SK-N-MC (cell line): ENCODE results near the gene POMT1.

Source experiments
- DNase-seq: peaks from one replicate; pipeline ENCODE4 v3.0.0-alpha.2; 2011; ENCODE audit warnings: low read depth, low spot score
- H3K27ac ChIP-seq: fragments of 200-600 bp; sonication (generic); 2 replicates; pipeline ENCODE4 v1.5.1; 2016; ENCODE audit warnings: mixed run types
- H3K36me3 ChIP-seq: fragments of 200-600 bp; sonication (generic); 2 replicates; pipeline ENCODE4 v1.6.1; 2017; ENCODE audit warnings: antibody characterized with exemption, low read length, mixed read lengths; ENCODE audit not compliant: insufficient read depth
- H3K4me3 ChIP-seq: fragments of 200-600 bp; sonication (generic); 2 replicates; pipeline ENCODE4 v1.5.1; 2016
- H3K9ac ChIP-seq: fragments of 200-600 bp; sonication (generic); 2 replicates; pipeline ENCODE4 v1.8.0; 2017; ENCODE audit warnings: mixed run types, mixed read lengths; ENCODE audit not compliant: insufficient read length
- H3K9me3 ChIP-seq: fragments of 200-600 bp; sonication (generic); 2 replicates; pipeline ENCODE4 v1.6.1; 2017; ENCODE audit warnings: low read depth, mild to moderate bottlenecking, antibody characterized with exemption, low read length, moderate library complexity, mixed read lengths
- EZH2 ChIP-seq: fragments of 200-600 bp; sonication (generic); IDR thresholded peaks from one replicate; pipeline ENCODE4 v1.6.1; 2017; ENCODE audit warnings: antibody characterized with exemption
- FOXP2 ChIP-seq: optimal IDR thresholded peaks from 2 replicates; pipeline ENCODE3; 2011; ENCODE audit warnings: mild to moderate bottlenecking, moderate library complexity; ENCODE audit not compliant: insufficient read depth; ENCODE audit errors: extremely low read length, control extremely low read depth
- POLR2AphosphoS5 ChIP-seq: IDR thresholded peaks from 2 replicates; pipeline ENCODE4 v1.6.1; 2012; ENCODE audit warnings: mild to moderate bottlenecking, low read depth, low read length, borderline replicate concordance

Gene POMT1

GRCh38 chr9:131487001-131487400 lies 15.7 kb upstream of the POMT1 start:
- TF ChIP-seq POLR2AphosphoS5 (no peak), EZH2 (no peak), FOXP2 (no peak)
- Histone ChIP-seq H3K36me3 (peaks cover 98% of the 10 kb centered on the region), H3K4me3 (no peak overlapping the region), H3K9me3 (no peaks in the 10 kb centered on the region), H3K27ac (no peak overlapping the region), H3K9ac (no peak overlapping the region)
- no peak for DNase-seq

- TF ChIP-seq EZH2 (no peak), POLR2AphosphoS5 (no peak), FOXP2 (no peak)
Measured at GRCh38 chr9:131487621-131488031, 15.1 kb upstream of the POMT1 start.

GRCh38 chr9:131490514-131490913 lies 12.2 kb upstream of the POMT1 start:
- Histone ChIP-seq H3K36me3 (peaks cover 98% of the 10 kb centered on the region), H3K9me3 (no peaks in the 10 kb centered on the region), H3K27ac (no peak overlapping the region), H3K9ac (no peak overlapping the region), H3K4me3 (no peak overlapping the region)
- TF ChIP-seq POLR2AphosphoS5 (no peak), EZH2 (no peak), FOXP2 (no peak)
- DNase-seq = no peak

More at GRCh38 chr9:131487621-131488031, 15.1 kb upstream of the POMT1 start:
- Histone ChIP-seq H3K27ac (no peak overlapping the region), H3K4me3 (no peak overlapping the region), H3K9me3 (no peaks in the 10 kb centered on the region), H3K36me3 (peaks cover 98% of the 10 kb centered on the region), H3K9ac (no peak overlapping the region)
- DNase-seq = no peak

GRCh38 chr9:131491001-131491710 lies 11.6 kb upstream of the POMT1 start:
- H3K27ac ChIP-seq = no peak overlapping the region
- no peak for TF ChIP-seq FOXP2
- no peak for TF ChIP-seq POLR2AphosphoS5
- no peak for TF ChIP-seq EZH2
- no peak overlapping the region for H3K4me3 ChIP-seq
- H3K9me3 ChIP-seq = no peaks in the 10 kb centered on the region
- peaks cover 98% of the 10 kb centered on the region for H3K36me3 ChIP-seq
- no peak for DNase-seq
- no peak overlapping the region for H3K9ac ChIP-seq

GRCh38 chr9:131492070-131492469 lies 10.6 kb upstream of the POMT1 start:
- H3K4me3 ChIP-seq = no peak overlapping the region
- no peaks in the 10 kb centered on the region for H3K9me3 ChIP-seq
- H3K9ac ChIP-seq = no peak overlapping the region
- TF ChIP-seq EZH2 (no peak), POLR2AphosphoS5 (no peak), FOXP2 (no peak)
- DNase-seq = no peak
- peaks cover 98% of the 10 kb centered on the region for H3K36me3 ChIP-seq
- H3K27ac ChIP-seq = no peak overlapping the region

GRCh38 chr9:131494296-131494870 lies 8.3 kb upstream of the POMT1 start:
- H3K4me3 ChIP-seq = no peak overlapping the region
- no peak overlapping the region for H3K27ac ChIP-seq
- no peaks in the 10 kb centered on the region for H3K9me3 ChIP-seq
- H3K9ac ChIP-seq = no peak overlapping the region
- no peak for DNase-seq
- TF ChIP-seq POLR2AphosphoS5 = no peak
- peaks cover 97% of the 10 kb centered on the region for H3K36me3 ChIP-seq

GRCh38 chr9:131495785-131496184 lies 6.9 kb upstream of the POMT1 start:
- H3K27ac ChIP-seq = no peak overlapping the region
- H3K36me3 ChIP-seq = peaks cover 85% of the 10 kb centered on the region
- no peak for DNase-seq
- H3K9me3 ChIP-seq = no peaks in the 10 kb centered on the region
- TF ChIP-seq POLR2AphosphoS5 (no peak), FOXP2 (no peak), EZH2 (no peak)
- H3K9ac ChIP-seq = no peak overlapping the region
- H3K4me3 ChIP-seq = no peak overlapping the region

- no peak for DNase-seq
- Histone ChIP-seq H3K4me3 (no peak overlapping the region), H3K27ac (no peak overlapping the region), H3K36me3 (peaks cover 73% of the 10 kb centered on the region), H3K9me3 (no peaks in the 10 kb centered on the region), H3K9ac (no peak overlapping the region)
- TF ChIP-seq EZH2 = no peak
- TF ChIP-seq POLR2AphosphoS5 = no peak
- TF ChIP-seq FOXP2 = no peak
Measured at GRCh38 chr9:131496844-131497405, 5.8 kb upstream of the POMT1 start.

- H3K9ac ChIP-seq = no peak overlapping the region
- no peaks in the 10 kb centered on the region for H3K9me3 ChIP-seq
- no peak for DNase-seq
- H3K27ac ChIP-seq = peak overlapping the region; percentile 68
- TF ChIP-seq POLR2AphosphoS5 = no peak; the same call in 1 of the 2 replicates
- no peak for TF ChIP-seq EZH2
- no peak for TF ChIP-seq FOXP2
- H3K36me3 ChIP-seq = peaks cover 50% of the 10 kb centered on the region
- no peak overlapping the region for H3K4me3 ChIP-seq
Measured at GRCh38 chr9:131499254-131499767, 3.4 kb upstream of the POMT1 start.
